Nephron progenitor cell (in vitro differentiated cells): ENCODE data around the gene JMJD1C.

Source experiments
- DNase-seq: peaks from one replicate; pipeline ENCODE4 v3.0.0; 2021
- H3K27ac Mint-ChIP-seq: 2 replicates; pipeline ENCODE4 v1.8.0; 2021; ENCODE audit warnings: mild to moderate bottlenecking, moderate library complexity, mixed read lengths
- H3K27me3 Mint-ChIP-seq: 2 replicates; pipeline ENCODE4 v1.8.0; 2021; ENCODE audit warnings: mild to moderate bottlenecking, low read depth, mixed read lengths; ENCODE audit not compliant: poor library complexity
- H3K36me3 Mint-ChIP-seq: 2 replicates; pipeline ENCODE4 v1.8.0; 2021; ENCODE audit warnings: low read depth, mixed read lengths
- H3K4me1 Mint-ChIP-seq: 2 replicates; pipeline ENCODE4 v1.8.0; 2021; ENCODE audit warnings: mixed read lengths
- H3K4me3 Mint-ChIP-seq: 2 replicates; pipeline ENCODE4 v1.8.0; 2021; ENCODE audit warnings: mild to moderate bottlenecking, moderate library complexity, mixed read lengths
- H3K9me3 Mint-ChIP-seq: 2 replicates; pipeline ENCODE4 v1.8.0; 2021; ENCODE audit warnings: mild to moderate bottlenecking, moderate library complexity, mixed read lengths
- CTCF ChIP-seq: fragments of 200-600 bp; sonication (generic); IDR thresholded peaks from 2 replicates; pipeline ENCODE4 v1.5.0; 2021; ENCODE audit warnings: antibody characterized with exemption

Gene JMJD1C

GRCh38 chr10:63465293-63466143, at the start of gene JMJD1C:
JMJD1C (minus strand) TSS chr10:63465977; CDS start chr10:63465662, 315 bp downstream.
- H3K4me1 Mint-ChIP-seq: peaks cover 38% of the 10 kb centered on the region
- DNase-seq: peak; percentile 86
- TF ChIP-seq CTCF: no peak
- peaks cover 11% of the 10 kb centered on the region for H3K9me3 Mint-ChIP-seq
- H3K27me3 Mint-ChIP-seq: no peaks in the 10 kb centered on the region
- peaks cover 27% of the 10 kb centered on the region for H3K36me3 Mint-ChIP-seq
- peak within 1 kb of the TSS; percentile 97 for H3K4me3 Mint-ChIP-seq
- peak within 1 kb of the TSS; percentile 100 for H3K27ac Mint-ChIP-seq

- H3K4me1 Mint-ChIP-seq: peaks cover 23% of the 10 kb centered on the region
- peaks cover 92% of the 10 kb centered on the region for H3K36me3 Mint-ChIP-seq
- TF ChIP-seq CTCF: no peak
- no peak for DNase-seq
- H3K9me3 Mint-ChIP-seq: peaks cover 88% of the 10 kb centered on the region
- peak overlapping the region; percentile 43 for H3K27ac Mint-ChIP-seq
- H3K4me3 Mint-ChIP-seq: no peak overlapping the region
- H3K27me3 Mint-ChIP-seq: no peaks in the 10 kb centered on the region
Observed at GRCh38 chr10:63515002-63515763, 49.4 kb upstream of the JMJD1C start.

GRCh38 chr10:63506554-63506953, 40.8 kb upstream of the JMJD1C start:
- peaks cover 35% of the 10 kb centered on the region for H3K4me1 Mint-ChIP-seq
- peaks cover 35% of the 10 kb centered on the region for H3K9me3 Mint-ChIP-seq
- H3K36me3 Mint-ChIP-seq: peaks cover 55% of the 10 kb centered on the region
- peaks cover 4% of the 10 kb centered on the region for H3K27me3 Mint-ChIP-seq
- no peak overlapping the region for H3K4me3 Mint-ChIP-seq
- H3K27ac Mint-ChIP-seq: peak overlapping the region; percentile 3
- TF ChIP-seq CTCF: no peak
- DNase-seq: no peak

GRCh38 chr10:63505562-63505961, 39.8 kb upstream of the JMJD1C start:
- no peak for TF ChIP-seq CTCF
- Mint-ChIP-seq H3K4me1 (peaks cover 35% of the 10 kb centered on the region), H3K9me3 (peaks cover 28% of the 10 kb centered on the region), H3K27ac (peak overlapping the region; percentile 58), H3K36me3 (peaks cover 56% of the 10 kb centered on the region), H3K4me3 (no peak overlapping the region), H3K27me3 (peaks cover 4% of the 10 kb centered on the region)
- DNase-seq: no peak

- peaks cover 16% of the 10 kb centered on the region for H3K9me3 Mint-ChIP-seq
- H3K4me3 Mint-ChIP-seq: no peak overlapping the region
- peaks cover 35% of the 10 kb centered on the region for H3K4me1 Mint-ChIP-seq
- no peak for DNase-seq
- H3K36me3 Mint-ChIP-seq: peaks cover 56% of the 10 kb centered on the region
- H3K27ac Mint-ChIP-seq: peak overlapping the region; percentile 68
- TF ChIP-seq CTCF: no peak
- H3K27me3 Mint-ChIP-seq: no peaks in the 10 kb centered on the region
Observed at GRCh38 chr10:63504145-63504881, 38.5 kb upstream of the JMJD1C start.
